ENCODE measurements around the gene GRAP2.

Gene GRAP2

GRCh38 chr22:40008726-40009291, 107.9 kb downstream of the GRAP2 start:
- DNase-seq (ENCODE audit: low spot score), result no peak
- TF ChIP-seq CTCF (IDR thresholded peaks at IDR 0.05; ENCODE audit: borderline replicate concordance, control extremely low read depth, extremely low read depth, insufficient read depth, missing control alignments), result no peak
- in situ Hi-C loops (cut with MboI; ENCODE audit: low sequenced_read_pairs, unreplicated experiment), result no loop called here

DNA sequence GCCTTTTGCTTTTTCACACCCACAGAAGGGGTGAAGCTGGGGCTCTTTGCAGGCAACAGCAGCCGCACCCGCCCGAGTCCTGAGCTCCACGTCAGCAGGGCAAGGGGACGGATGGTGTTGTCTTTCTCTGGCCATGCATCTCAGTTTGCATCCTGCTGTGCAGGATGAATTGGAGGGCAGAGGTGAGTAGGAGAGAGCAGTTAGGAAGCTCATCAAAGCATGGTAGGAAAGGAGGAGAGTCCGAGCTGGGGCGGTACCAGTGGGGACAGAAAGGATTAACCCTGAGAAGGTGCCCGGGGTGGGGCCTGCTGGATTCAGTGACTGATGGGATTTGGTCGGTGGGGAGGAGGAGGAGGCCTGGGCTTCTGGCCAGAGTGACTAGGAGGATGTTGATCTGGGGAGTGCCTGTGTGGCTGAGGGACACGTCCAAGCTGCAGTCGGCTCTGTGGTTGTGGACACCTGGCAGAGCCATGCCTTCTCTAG, 108.4 kb downstream of the GRAP2 start:
- TF ChIP-seq CTCF (IDR thresholded peaks at IDR 0.05; ENCODE audit: borderline replicate concordance, control extremely low read depth, extremely low read depth, insufficient read depth, missing control alignments), result no peak
- in situ Hi-C loops (cut with MboI; ENCODE audit: low sequenced_read_pairs, unreplicated experiment), result no loop called here
- no peak for DNase-seq (ENCODE audit: low spot score)

DNA sequence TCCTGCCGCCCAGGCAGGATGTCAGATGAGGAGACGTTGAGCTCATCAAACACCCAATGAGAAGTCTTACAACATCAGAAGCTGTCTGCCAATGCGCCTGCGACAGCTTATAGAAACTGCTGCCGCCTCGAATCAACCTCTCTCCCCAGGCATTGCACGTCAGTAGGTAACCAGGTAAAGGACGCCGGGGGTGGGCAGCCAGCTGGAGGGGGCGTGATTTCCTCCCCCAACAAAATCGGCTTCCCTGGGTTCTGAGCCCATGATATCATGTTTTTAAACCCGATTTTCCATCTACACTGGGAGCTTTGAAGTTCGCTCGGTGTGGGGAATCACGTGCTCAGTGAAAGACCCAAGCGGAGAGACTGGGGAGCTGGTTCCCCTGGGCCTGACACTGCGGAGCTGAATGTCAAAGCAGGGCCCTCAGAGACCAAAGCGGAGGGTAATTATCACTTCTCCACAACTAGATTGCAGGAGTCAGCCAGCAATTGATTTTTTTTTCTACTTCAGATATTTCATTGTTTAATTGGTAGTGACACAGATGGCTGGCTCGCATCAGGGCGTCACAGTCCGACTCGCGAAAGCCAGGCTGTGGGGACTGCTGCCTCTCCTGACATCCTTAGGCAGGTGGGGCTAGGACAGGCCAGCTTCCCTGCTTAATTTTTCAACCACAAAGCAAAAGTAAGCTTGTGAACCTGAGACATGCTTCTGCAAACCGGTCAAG, 109.2 kb downstream of the GRAP2 start:
- TF ChIP-seq CTCF (IDR thresholded peaks at IDR 0.05; ENCODE audit: borderline replicate concordance, control extremely low read depth, extremely low read depth, insufficient read depth, missing control alignments), result no peak
- in situ Hi-C loops (cut with MboI; ENCODE audit: low sequenced_read_pairs, unreplicated experiment), result no loop called here
- no peak for DNase-seq (ENCODE audit: low spot score)

DNA sequence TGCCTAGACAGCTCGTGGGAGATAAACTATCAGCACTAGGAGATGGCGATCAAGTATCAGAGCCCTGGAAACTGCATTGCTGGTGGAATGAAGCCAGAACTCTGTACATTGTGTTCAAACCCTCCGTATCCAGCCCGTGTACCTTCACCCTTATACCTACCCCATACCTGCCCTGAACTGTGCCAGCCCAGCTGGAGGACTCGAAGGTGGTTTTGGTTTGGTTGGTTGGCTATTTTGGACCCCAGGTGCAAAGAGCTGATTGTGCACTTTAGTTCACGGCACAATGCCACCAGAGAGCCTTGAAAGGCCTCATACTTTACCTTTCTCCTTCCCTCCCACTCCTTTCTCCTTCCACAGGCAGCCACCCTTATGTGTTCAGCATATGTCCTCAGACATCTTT, 109.9 kb downstream of the GRAP2 start:
- no peak for DNase-seq (ENCODE audit: low spot score)
- no peak for TF ChIP-seq CTCF (IDR thresholded peaks at IDR 0.05; ENCODE audit: borderline replicate concordance, control extremely low read depth, extremely low read depth, insufficient read depth, missing control alignments)
- in situ Hi-C loops (cut with MboI; ENCODE audit: low sequenced_read_pairs, unreplicated experiment), result no loop called here

DNA sequence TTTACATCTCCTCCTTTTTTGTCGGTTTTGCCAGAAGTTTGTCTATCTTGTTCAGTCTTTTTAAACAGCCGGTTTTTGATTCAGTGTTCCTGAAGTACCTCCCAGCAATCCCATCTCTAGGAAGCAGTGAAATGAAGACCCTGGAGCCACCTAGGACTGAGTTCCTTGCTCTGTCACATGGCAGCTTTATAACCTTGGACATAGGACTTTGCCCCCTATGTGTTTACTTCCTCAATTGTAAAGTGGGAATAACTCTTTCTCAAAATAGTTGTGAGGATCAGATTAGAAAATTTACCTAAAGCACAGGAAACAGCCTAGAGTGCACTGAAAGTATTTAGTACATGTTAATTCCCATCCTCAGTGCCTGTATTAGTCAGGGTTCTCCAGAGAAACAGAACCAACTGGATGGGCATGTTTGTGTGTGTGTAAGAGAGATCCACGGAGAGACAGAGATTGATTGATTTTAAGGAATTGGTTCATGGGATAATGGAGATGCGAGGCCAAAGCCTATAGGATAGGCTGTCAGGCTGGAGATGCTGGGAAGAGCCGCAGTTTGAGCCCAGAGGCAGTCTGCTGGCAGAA, 113.9 kb downstream of the GRAP2 start:
- TF ChIP-seq CTCF (IDR thresholded peaks at IDR 0.05; ENCODE audit: borderline replicate concordance, control extremely low read depth, extremely low read depth, insufficient read depth, missing control alignments), result no peak
- in situ Hi-C loops (cut with MboI; ENCODE audit: low sequenced_read_pairs, unreplicated experiment), result no loop called here
- no peak for DNase-seq (ENCODE audit: low spot score)

- in situ Hi-C loops (cut with MboI; ENCODE audit: low sequenced_read_pairs, unreplicated experiment), result no loop called here
These were observed 114.6 kb downstream of the GRAP2 start for GRCh38 chr22:40015358-40015976.

More at GRCh38 chr22:40015358-40015976, 114.6 kb downstream of the GRAP2 start:
- no peak for TF ChIP-seq CTCF (IDR thresholded peaks at IDR 0.05; ENCODE audit: borderline replicate concordance, control extremely low read depth, extremely low read depth, insufficient read depth, missing control alignments)
- DNase-seq (ENCODE audit: low spot score), result no peak
